Measurements from ENCODE around the gene STK32C.

DNA sequence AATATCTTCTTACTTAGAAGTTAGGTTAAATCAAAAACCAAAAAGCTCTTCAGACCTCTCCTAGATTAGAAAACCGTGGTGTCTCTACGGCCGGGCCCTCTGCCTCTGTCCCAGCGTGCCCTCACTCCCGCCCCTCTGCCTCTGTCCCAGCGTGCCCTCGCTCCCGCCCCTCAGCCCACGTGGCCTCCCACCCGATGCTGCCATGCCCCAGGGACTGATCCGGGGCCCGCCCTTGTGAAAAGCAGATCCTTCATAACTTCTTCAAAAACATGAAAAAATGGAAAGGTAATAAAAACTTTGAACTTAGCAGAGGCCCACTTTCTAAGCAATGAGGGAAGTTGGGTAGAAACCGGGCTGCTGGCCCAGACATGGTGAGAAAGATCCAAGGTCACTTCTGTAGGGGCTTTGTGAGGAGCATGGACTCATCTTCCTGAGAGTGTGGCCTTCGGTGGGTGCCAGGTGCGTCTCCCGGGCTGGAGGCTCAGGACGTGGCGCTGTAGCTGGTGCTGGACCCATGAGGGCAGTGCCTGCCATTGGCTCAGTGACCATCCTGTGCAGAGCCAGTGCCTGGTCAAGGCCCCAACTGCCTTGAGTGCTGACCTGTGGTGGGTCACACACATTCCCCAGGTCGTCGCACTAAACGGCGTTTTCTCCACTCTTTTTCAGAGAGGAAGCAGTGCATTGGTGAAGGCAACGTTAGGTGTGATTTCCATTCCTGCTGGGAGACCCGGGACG is 125.9 kb downstream of the STK32C start:
- TF ChIP-seq, protein P1, sequence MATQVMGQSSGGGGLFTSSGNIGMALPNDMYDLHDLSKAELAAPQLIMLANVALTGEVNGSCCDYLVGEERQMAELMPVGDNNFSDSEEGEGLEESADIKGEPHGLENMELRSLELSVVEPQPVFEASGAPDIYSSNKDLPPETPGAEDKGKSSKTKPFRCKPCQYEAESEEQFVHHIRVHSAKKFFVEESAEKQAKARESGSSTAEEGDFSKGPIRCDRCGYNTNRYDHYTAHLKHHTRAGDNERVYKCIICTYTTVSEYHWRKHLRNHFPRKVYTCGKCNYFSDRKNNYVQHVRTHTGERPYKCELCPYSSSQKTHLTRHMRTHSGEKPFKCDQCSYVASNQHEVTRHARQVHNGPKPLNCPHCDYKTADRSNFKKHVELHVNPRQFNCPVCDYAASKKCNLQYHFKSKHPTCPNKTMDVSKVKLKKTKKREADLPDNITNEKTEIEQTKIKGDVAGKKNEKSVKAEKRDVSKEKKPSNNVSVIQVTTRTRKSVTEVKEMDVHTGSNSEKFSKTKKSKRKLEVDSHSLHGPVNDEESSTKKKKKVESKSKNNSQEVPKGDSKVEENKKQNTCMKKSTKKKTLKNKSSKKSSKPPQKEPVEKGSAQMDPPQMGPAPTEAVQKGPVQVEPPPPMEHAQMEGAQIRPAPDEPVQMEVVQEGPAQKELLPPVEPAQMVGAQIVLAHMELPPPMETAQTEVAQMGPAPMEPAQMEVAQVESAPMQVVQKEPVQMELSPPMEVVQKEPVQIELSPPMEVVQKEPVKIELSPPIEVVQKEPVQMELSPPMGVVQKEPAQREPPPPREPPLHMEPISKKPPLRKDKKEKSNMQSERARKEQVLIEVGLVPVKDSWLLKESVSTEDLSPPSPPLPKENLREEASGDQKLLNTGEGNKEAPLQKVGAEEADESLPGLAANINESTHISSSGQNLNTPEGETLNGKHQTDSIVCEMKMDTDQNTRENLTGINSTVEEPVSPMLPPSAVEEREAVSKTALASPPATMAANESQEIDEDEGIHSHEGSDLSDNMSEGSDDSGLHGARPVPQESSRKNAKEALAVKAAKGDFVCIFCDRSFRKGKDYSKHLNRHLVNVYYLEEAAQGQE (IDR thresholded peaks at IDR 0.05; ENCODE audit: borderline replicate concordance): no peak
- TF ChIP-seq CTCF (IDR thresholded peaks at IDR 0.05; ENCODE audit: poor library complexity, severe bottlenecking) (no peak), POLR2AphosphoS5 (IDR thresholded peaks at IDR 0.05) (no peak)

Data from neural cell (in vitro differentiated cells).